HUDEP-2 (cell line): ENCODE results near the gene SLBP.

Experiments
- DNase-seq, 76 experiments: peaks; one replicate each; lab custom pipeline; 2025; ENCODE audit not compliant: unreplicated experiment in 76 of 76; lab: John Stamatoyannopoulos, UW

The SLBP gene

DNA sequence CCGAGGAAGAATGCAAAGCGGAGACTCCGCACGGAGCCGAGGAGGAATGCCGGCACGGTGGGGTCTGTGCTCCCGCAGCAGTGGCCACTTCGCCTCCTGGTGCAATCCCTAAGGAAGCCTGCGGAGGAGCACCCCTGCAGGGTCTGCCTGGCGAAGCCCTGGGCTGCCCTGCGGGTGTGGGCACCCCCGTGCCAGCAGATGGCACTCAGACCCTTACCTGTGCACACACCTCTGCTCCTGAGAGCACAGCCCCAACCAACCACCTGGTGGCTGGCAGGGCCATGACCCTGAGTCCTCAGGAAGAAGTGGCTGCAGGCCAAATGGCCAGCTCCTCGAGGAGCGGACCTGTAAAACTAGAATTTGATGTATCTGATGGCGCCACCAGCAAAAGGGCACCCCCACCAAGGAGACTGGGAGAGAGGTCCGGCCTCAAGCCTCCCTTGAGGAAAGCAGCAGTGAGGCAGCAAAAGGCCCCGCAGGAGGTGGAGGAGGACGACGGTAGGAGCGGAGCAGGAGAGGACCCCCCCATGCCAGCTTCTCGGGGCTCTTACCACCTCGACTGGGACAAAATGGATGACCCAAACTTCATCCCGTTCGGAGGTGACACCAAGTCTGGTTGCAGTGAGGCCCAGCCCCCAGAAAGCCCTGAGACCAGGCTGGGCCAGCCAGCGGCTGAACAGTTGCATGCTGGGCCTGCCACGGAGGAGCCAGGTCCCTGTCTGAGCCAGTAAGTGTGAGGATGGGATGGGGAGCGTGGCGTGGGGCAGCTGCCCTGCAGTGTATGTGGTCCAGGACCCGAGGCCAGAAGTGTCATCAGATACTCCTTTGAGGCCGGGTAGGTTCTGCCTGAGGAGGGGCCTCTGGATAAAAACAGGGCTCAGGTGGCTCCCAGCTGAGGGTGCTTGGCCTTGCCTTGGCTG is 16.2 kb upstream of the SLBP start:
- no peak for DNase-seq

- peak in 11 of 76 experiments; percentile 5 to 29 (median 18) for DNase-seq
These were observed 15.3 kb upstream of the SLBP start for GRCh38 chr4:1727117-1728031.

GRCh38 chr4:1726146-1726934 is 14.2 kb upstream of the SLBP start:
- peak in 73 of 76 experiments; percentile 6 to 89 (median 75) for DNase-seq

DNA sequence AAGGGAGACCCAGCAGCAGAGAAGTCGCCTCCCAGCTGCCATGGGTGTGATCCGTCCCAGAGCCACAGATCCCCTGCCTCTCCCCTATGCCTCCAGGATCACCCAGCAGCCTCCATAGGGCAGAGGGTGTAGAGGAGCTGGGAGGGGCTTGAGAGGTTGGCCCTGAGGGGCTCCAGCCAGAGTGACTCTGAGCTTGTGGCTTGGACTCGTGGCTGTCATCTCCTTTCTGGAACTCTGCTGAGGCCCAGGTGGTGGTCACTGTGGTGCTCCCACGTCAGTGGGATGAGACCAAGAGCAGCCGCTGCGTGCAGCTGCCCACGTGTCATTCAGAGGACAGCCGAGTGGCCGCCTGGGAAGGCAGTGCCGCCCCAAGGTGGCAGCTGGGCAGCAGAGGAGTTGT is 13.4 kb upstream of the SLBP start:
- DNase-seq = no peak

DNA sequence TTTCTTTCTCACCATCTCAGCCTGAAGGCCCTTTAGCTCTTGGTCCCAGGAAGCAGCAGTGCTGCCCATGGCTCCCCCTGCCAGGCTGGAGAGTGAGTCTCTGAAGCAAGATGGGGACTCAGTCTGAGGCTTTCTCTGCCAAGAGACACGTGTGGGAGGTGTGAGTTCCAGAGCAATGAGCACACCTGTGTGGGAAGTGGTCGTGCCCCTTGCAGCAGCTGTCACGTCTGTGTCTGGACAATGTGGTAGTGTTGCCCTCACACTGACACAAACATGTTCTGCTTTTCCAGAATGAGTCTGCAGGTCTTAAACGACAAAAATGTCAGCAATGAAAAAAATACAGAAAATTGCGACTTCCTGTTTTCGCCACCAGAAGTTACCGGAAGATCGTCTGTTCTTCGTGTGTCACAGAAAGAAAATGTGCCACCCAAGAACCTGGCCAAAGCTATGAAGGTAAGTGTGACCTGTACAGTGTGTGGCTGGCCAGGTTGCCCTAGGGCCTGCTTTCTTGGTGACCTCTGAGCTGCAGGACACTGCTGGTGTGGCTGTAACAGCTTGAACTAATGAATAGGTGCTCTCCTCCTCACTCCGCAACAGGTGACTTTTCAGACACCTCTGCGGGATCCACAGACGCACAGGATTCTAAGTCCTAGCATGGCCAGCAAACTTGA is 11.1 kb upstream of the SLBP start:
- DNase-seq = no peak

GRCh38 chr4:1722551-1723118 is 10.5 kb upstream of the SLBP start:
- no peak for DNase-seq

GRCh38 chr4:1721666-1722550 is 9.8 kb upstream of the SLBP start:
- peak in 4 of 76 experiments; percentile 11 to 29 (median 22) for DNase-seq

DNA sequence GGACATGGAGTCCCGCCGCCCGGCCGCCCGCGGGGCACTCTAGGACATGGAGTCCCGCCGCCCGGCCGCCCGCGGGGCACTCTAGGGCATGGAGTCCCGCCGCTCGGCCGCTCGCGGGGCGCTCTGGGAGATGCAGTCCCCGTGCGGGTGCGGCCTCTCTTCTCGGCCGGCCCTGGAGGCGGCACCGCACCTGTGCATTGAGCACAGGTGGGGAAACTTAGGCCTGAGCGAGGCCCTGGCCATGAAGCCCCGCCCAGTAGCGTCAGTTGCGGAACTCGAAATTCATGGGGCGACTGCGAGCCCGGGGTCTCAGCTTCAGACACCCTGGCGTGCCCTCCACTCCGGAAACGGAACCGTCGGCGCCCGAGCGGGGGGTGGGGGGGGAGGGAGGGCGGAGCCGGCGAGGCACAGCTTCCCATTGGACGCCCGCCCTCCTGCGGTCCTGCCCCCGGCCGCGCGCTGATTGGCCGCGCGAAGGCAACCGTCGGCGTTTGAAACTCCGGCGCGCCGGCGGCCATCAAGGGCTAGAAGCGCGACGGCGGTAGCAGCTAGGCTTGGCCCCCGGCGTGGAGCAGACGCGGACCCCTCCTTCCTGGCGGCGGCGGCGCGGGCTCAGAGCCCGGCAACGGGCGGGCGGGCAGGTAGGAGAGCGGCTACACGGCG is 9.0 kb upstream of the SLBP start, which contains the start of the genes TACC3 and TMEM129:
Gene TACC3, plus strand, starts transcription at position 519 of the 663 bp plus-strand sequence. CDS start 1,901 bp downstream, outside the sequence.
Gene TMEM129, minus strand, starts transcription at position 321 of the 663 bp plus-strand sequence. CDS start 486 bp downstream, outside the sequence.
- peak in 74 of 76 experiments; percentile 47 to 96 (median 90) for DNase-seq

DNA sequence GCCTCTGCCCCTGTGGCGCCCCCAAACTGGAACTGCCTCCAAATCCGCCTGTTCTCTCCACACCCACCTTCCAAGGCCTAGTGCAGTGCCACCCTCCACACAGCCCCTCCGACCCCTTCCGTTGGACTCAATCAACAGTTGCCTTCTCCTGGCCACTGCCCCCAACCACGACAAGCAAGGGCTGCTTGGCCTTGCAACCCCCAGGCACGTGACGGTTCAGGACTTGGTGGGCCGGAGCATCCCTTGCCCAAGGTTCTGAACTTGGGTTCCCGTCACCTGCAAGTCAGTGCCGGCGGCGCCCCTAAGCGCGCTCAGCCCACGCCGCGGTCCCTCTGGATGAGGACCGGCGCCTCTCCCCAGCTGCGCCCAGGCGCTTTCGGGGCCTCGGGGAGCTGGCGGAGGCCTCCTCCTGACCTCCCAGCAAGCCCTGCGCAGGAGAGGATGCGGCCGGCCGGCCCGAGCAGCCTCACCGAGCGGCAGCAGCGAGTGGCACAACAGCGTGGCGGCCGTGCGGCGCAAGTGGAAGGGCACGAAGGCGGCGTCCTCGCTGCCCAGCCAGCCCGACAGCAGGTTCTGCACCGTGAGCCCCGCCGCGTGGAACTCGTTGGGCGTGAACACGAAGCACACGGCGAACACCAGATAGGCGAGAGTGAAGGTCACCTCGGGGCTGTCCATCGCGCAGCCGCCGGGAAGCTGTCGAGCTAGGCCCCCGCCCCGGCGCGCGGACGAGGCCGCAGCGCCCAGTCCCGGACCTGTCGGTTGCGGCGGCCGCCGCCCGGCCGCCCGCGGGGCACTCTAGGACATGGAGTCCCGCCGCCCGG is 8.3 kb upstream of the SLBP start:
- peak in 36 of 76 experiments; percentile 3 to 59 (median 24) for DNase-seq

GRCh38 chr4:1718095-1718850 is 6.2 kb upstream of the SLBP start:
- DNase-seq = no peak

DNA sequence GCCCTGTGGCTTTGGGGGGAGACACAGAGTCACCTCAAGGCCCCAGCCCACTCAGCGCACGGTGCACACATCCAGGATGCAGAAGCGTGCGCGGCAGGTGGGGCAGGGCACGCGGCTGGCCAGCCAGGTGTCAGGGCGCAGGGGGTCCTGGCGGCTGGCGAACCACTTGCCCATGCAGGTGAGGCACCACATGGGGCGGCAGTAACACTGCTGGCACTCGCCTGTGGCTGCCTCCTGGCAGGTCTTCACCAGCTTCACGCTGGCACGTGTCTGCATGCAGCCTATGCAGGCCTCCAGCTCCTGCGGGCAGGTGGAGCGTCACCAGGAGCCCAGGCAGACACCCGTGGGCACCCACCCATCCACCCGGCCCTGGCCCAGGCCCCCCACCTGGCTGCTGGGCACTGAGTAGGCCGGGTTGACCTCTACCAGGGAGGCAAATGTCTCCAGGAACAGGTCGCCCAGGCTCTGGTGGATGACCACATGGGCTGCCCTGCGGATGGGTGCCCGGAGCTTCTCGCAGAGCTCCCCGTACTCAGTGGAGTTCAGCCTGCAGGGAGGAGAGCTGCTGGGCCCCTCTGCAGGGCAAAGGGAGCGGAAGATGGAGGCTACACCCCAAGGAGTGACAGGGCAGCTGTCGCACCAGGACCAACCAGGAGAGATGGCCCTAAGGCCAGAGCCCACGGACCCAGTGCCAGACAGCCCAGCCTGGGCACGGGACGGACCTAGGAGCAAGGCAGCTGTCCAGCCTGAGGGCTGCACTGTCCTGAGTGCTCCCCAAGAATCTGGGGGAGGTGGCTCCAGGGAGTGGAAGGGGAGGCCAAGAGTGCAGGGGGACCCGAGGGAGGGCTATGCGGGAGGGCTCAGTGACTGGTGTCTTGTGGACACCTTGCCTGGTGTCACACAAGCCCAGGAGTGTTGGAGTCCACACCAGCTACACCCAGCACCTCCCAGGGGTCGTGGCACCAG is 5.3 kb upstream of the SLBP start:
- DNase-seq = no peak

- DNase-seq = no peak
These were observed 4.2 kb upstream of the SLBP start for GRCh38 chr4:1716065-1716945.

GRCh38 chr4:1715002-1715758 is 3.1 kb upstream of the SLBP start:
- DNase-seq = peak in 1 of 76 experiments; percentile 4
